Spleen (tissue), 11 donors: ENCODE results near the gene KRTAP17-1. TPM values are rescaled to one million over a fixed set of nuclear protein-coding genes. Genes with fewer than 3 reads are reported as not detected.
"Not testable (repeated sequence)": the region's sequence is repeated elsewhere in the genome, so short reads cannot be mapped to it uniquely, and the experiment has no call there.

Experiments used
- DNase-seq: peaks from one replicate; pipeline ENCODE4 v3.0.0-alpha.2; 2020
- H3K27ac ChIP-seq, 8 donors: fragments of 200-600 bp; sonication (generic) in 7 of 8; 1 replicate in 4 of 8; 2 replicates in 4 of 8; pipeline versions ENCODE4 v1.5.0 to v1.8.0; 2016 to 2021; ENCODE audit warnings: inconsistent platforms in 4 of 8, mild to moderate bottlenecking in 4 of 8, moderate library complexity in 1 of 8
- H3K27me3 ChIP-seq, 7 donors: fragments of 200-600 bp; sonication (generic) in 6 of 7; replicated peaks in 1 of 7; 1 replicate in 4 of 7; 2 replicates in 3 of 7; pipeline versions ENCODE4 v1.5.0 to v1.8.0; 2016 to 2021; ENCODE audit warnings: inconsistent platforms in 3 of 7, mild to moderate bottlenecking in 1 of 7
- H3K36me3 ChIP-seq, 6 donors: fragments of 200-600 bp; sonication (generic) in 5 of 6; 1 replicate in 4 of 6; 2 replicates in 2 of 6; pipeline versions ENCODE4 v1.5.0 to v1.8.0; 2016 to 2021; ENCODE audit warnings: inconsistent platforms in 2 of 6
- H3K4me1 ChIP-seq, 6 donors: fragments of 200-600 bp; sonication (generic) in 5 of 6; 1 replicate in 3 of 6; 2 replicates in 3 of 6; pipeline versions ENCODE4 v1.5.0 to v1.8.0; 2016 to 2021; ENCODE audit warnings: inconsistent platforms in 3 of 6
- H3K4me3 ChIP-seq, 8 donors: fragments of 200-600 bp; sonication (generic) in 7 of 8; 1 replicate in 4 of 8; 2 replicates in 4 of 8; pipeline versions ENCODE4 v1.5.0 to v1.8.0; 2016 to 2021; ENCODE audit warnings: inconsistent platforms in 4 of 8, mild to moderate bottlenecking in 4 of 8, moderate library complexity in 2 of 8
- H3K9me3 ChIP-seq, 8 donors: fragments of 200-600 bp; sonication (generic) in 7 of 8; 1 replicate in 4 of 8; 2 replicates in 4 of 8; pipeline versions ENCODE4 v1.5.0 to v1.8.0; 2016 to 2021; ENCODE audit warnings: inconsistent platforms in 4 of 8
- CTCF ChIP-seq, 11 experiments: fragments of 200-600 bp in 7 of 11; fragments of 450-650 bp in 4 of 11; sonication (generic) in 4 of 11; IDR thresholded peaks in 8 of 11; conservative IDR thresholded peaks in 3 of 11; 1 replicate in 7 of 11; 2 replicates in 4 of 11; pipeline versions ENCODE4 v1.4.0 to v1.8.0; 2016 to 2021; ENCODE audit warnings: antibody characterized with exemption in 11 of 11, inconsistent platforms in 4 of 11, mild to moderate bottlenecking in 1 of 11
- POLR2A ChIP-seq, 3 donors: fragments of 450-650 bp; IDR thresholded peaks; one replicate each; pipeline ENCODE4 v1.5.1; 2017; ENCODE audit warnings: antibody characterized with exemption in 3 of 3, mild to moderate bottlenecking in 1 of 3
- POLR2AphosphoS5 ChIP-seq, 3 donors: sonication (generic); formaldehyde crosslinking; IDR thresholded peaks; one replicate each; pipeline ENCODE4 v1.5.1; 2017; ENCODE audit warnings: antibody characterized with exemption in 3 of 3
- WGBS, 5 donors: extraction: QIAGEN DNeasy Blood & Tissue Kit in 3 of 5; methylation state at CpG; one replicate each; pipeline versions ENCODE4 v1.1.5 to v1.1.7; 2013 to 2018; 5-methylcytosine and 5-hydroxymethylcytosine counted together
- intact Hi-C: fragments of 100-400 bp; cut with DNase I; formaldehyde crosslinking; loops from one replicate; pipeline ENCODE4 v1.15.0; 2023; ENCODE audit warnings: low total_unique reads
- polyA plus RNA-seq, 3 donors: library from polyadenylated mRNA; stranded (reverse); fragments of 200-250 nt; gene quantifications; one replicate each; pipeline ENCODE4 v1.2.1, GENCODE V29; 2013
- total RNA-seq, 7 donors: library from RNA; depleted of rRNA in 3 of 7; stranded (reverse); fragments of >200 nt in 3 of 7; fragmentation: NEBNext Ultra II Directional in 4 of 7; extraction: Animal tissue kit (Norgen Biotek cat#: 25700) in 4 of 7; gene quantifications; one replicate each; pipeline versions ENCODE4 v1.1.0 to v1.2.1, GENCODE V29; 2016 to 2021
- donor health status: healthy with polysubstance abuse.
- donor health status: DM: no; HTN: no; CAD: no; lungs with moderate emphysema.
- donor health status: DM: no; HTN: no; CAD: no.
- donor health status: Bipolar disorder and iron deficiency.
- donor health status: healthy.
- donor health status: DM: no; HTN: no; CAD: no.
- donor health status: DM: yes; HTN: yes; CAD: no.

KRTAP17-1 gene
- total and polyA plus RNA-seq, 10 donors: not detected

- no peak for DNase-seq
- Histone ChIP-seq H3K27me3 (peaks cover 0 to 17% (median 0%) of the 10 kb centered on the region in 7 donors), H3K27ac (no peak overlapping the region), H3K4me1 (no peaks in the 10 kb centered on the region), H3K36me3 (no peaks in the 10 kb centered on the region), H3K4me3 (no peak overlapping the region), H3K9me3 (peaks cover 0 to 4% (median 0%) of the 10 kb centered on the region in 8 donors)
- no peak for TF ChIP-seq CTCF (IDR thresholded peaks at IDR 0.05 in 8 of 11, conservative IDR thresholded peaks at IDR 0.05 in 3 of 11)
- no peak for TF ChIP-seq POLR2A (IDR thresholded peaks at IDR 0.05)
- TF ChIP-seq POLR2AphosphoS5 (IDR thresholded peaks at IDR 0.05): no peak
- 69 to 90% (median 88%) methylated on average over 7 of the region's 7 CpGs for WGBS, 5 donors
- intact Hi-C loops: no loop called here
These were observed 37.3 kb upstream of the KRTAP17-1 start for GRCh38 chr17:41352597-41353366.

GRCh38 chr17:41351177-41351576 lies 35.7 kb upstream of the KRTAP17-1 start:
- Histone ChIP-seq H3K27me3 (peaks cover 0 to 17% (median 0%) of the 10 kb centered on the region in 7 donors), H3K4me1 (no peaks in the 10 kb centered on the region), H3K4me3 (no peak overlapping the region), H3K27ac (no peak overlapping the region), H3K9me3 (peaks cover 0 to 2% (median 0%) of the 10 kb centered on the region in 8 donors), H3K36me3 (no peaks in the 10 kb centered on the region)
- no peak for DNase-seq
- 70 to 97% (median 85%) methylated on average over 2 of the region's 2 CpGs for WGBS, 5 donors
- intact Hi-C loops: no loop called here
- TF ChIP-seq CTCF (IDR thresholded peaks at IDR 0.05 in 8 of 11, conservative IDR thresholded peaks at IDR 0.05 in 3 of 11): no peak
- TF ChIP-seq POLR2A (IDR thresholded peaks at IDR 0.05): no peak
- no peak for TF ChIP-seq POLR2AphosphoS5 (IDR thresholded peaks at IDR 0.05)

- peaks cover 0 to 17% (median 0%) of the 10 kb centered on the region in 7 donors for H3K27me3 ChIP-seq
- H3K4me1 ChIP-seq, H3K36me3 ChIP-seq, H3K4me3 ChIP-seq, H3K27ac ChIP-seq, intact Hi-C loops, H3K9me3 ChIP-seq, DNase-seq: not testable (repeated sequence)
- WGBS, 5 donors: 83 to 91% (median 89%) methylated on average over 9 to 16 of the region's 16 CpGs
These were observed 34.9 kb upstream of the KRTAP17-1 start, which contains the start of gene KRT33A for GRCh38 chr17:41350381-41350878. Gene KRT33A (minus strand): TSS chr17:41350828. CDS start chr17:41350767, 61 bp downstream.

GRCh38 chr17:41347869-41348760 lies 32.6 kb upstream of the KRTAP17-1 start:
- intact Hi-C loops: no loop called here
- WGBS, 5 donors: 85 to 94% (median 88%) methylated on average over 7 of the region's 7 CpGs
- H3K4me3 ChIP-seq: no peak overlapping the region
- no peak overlapping the region for H3K27ac ChIP-seq
- DNase-seq: no peak
- H3K36me3 ChIP-seq: no peaks in the 10 kb centered on the region
- no peaks in the 10 kb centered on the region for H3K4me1 ChIP-seq
- TF ChIP-seq POLR2A (IDR thresholded peaks at IDR 0.05) (no peak), POLR2AphosphoS5 (IDR thresholded peaks at IDR 0.05) (no peak), CTCF (IDR thresholded peaks at IDR 0.05 in 8 of 11, conservative IDR thresholded peaks at IDR 0.05 in 3 of 11) (no peak)
- peaks cover 0 to 14% (median 0%) of the 10 kb centered on the region in 7 donors for H3K27me3 ChIP-seq
- H3K9me3 ChIP-seq: peaks cover 0 to 7% (median under 1%) of the 10 kb centered on the region in 8 donors

- intact Hi-C loops: not testable (repeated sequence)
- WGBS, 5 donors: 88 to 94% (median 92%) methylated on average over 15 to 16 of the region's 16 CpGs
These were observed 30.9 kb upstream of the KRTAP17-1 start for GRCh38 chr17:41346421-41346820.

More at GRCh38 chr17:41346421-41346820, 30.9 kb upstream of the KRTAP17-1 start:
- H3K27me3 ChIP-seq, H3K27ac ChIP-seq, H3K4me1 ChIP-seq, DNase-seq, H3K36me3 ChIP-seq, H3K4me3 ChIP-seq: not testable (repeated sequence)
- H3K9me3 ChIP-seq: peaks cover 0 to 24% (median 16%) of the 10 kb centered on the region in 8 donors
